Epithelial cell of prostate (primary cell): ENCODE measurements around the gene SIL1.

Experiments
- DNase-seq: peaks from one replicate; pipeline ENCODE4 v3.0.0-alpha.2; 2011; ENCODE audit warnings: low read depth, low spot score
- H3K27ac ChIP-seq: fragments of 450-650 bp; 2 replicates; pipeline ENCODE4 v1.5.1; 2017; ENCODE audit warnings: mild to moderate bottlenecking

The SIL1 gene

DNA sequence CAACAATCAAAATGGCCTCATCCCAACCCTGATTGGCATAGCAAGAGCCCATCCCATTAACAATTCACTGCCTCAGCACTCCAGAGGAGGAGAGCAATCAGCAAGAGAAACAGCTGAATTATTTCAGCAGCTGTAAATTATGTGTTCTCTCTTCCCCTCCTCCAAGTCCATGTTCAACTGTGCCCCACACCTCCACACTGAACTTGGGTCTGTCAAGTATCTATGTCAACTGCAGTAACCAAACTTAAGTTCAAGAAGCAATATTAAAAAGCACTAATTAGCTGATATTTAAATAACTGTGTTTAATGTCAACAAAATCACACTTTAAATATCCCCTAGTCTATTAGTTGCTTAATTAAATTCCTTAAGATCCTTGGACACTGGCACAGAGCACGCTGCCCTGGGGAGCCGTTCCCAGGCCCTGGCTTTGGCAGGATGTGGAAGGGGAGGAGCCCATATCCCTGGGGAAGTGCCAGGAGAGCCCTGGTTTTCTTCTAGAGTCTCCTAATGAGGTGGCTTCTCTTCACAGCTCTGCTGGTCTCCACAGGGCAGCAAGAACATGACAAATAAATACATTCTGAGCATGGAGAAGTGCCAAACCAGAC, 50.6 kb downstream of the SIL1 start:
- DNase-seq = no peak
- H3K27ac ChIP-seq = no peak overlapping the region

DNA sequence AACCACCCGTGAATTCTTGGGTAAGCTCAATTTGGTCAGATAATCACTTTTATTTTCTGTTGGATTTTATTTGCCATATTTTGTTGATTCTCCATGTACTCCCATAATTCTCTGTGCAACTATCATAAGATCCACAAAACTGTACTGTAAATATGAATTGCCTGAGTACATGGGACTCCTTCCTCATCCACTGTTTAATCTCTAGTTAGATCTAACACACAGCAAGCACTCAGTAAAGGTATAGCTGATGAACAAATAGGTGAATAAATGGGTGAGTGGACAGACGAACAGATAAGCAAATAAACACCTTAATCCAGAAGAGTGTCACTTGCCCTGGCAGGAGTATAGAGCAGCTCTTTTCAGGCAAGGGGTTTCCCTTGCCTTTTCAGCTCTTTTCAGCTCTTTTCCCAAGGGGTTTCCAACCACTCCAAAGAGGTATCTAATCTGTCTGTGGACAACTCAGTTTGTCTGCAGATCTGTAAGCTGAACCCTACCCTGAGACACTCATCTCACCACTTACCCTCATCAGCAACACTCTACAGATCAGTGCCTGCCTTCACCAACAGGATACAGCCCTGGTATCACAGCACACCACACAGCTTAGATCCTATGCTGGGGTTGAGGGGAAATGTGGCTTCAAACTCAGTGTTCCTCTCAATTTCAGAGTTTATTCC, 51.2 kb downstream of the SIL1 start:
- no peak for DNase-seq
- H3K27ac ChIP-seq = no peak overlapping the region

DNA sequence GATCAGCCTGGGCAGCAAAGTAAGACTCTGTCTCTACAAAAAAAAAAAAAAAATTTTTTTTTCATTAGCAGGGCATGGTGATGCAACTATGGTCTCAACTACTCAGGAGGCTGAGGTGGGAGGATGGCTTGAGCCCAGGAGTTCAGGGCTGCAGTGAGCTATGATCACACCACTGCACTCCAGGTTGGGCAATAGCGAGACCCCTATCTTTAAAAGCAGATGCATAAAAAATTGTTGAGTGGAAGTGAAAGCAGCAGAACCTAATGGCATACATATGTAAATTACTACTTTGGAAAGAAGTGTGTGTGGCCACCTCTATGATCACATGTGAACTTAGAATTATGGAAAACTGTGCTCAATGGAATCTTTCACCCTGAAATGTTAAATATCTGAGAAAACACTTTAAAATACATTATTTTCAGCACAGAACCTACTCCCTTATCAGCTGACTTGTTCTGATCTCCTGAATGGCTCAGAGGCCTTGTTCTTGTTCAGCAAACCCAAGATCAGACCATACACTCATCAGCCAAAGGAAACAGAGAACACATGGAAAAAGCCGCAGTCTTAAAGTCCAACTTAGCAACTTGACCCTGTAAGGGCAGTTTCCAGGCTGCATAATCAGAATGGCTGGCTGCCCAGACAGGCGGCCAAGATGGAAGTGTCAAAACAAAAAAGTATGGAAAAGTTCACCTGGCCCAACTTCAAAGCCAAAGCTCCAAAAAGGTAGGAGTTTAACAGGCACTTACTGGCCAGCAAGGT, 56.5 kb downstream of the SIL1 start:
- no peak overlapping the region for H3K27ac ChIP-seq
- DNase-seq = no peak

DNA sequence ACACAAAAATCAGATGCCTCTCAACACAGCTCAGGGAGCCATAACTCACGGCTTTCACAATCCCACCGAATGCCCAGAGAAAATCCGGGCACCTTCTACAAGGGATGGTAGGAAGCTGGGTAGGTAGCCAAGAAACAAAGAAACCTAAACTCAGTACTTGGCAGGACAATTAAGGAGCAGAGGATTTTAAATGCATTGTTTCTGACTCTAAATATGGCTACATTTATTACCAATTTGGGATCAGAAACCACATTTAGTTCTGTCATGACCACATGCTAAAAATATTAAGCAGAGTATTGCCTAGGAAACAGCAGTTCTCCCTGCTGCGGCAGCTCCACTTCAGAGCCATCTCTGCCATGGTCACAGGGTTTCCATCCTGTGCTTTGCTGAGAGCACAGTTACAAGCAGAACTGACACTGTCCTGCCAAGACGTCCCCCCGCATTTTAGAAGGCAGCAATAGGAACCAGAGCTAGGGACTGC, 57.5 kb downstream of the SIL1 start:
- H3K27ac ChIP-seq = no peak overlapping the region
- no peak for DNase-seq

DNA sequence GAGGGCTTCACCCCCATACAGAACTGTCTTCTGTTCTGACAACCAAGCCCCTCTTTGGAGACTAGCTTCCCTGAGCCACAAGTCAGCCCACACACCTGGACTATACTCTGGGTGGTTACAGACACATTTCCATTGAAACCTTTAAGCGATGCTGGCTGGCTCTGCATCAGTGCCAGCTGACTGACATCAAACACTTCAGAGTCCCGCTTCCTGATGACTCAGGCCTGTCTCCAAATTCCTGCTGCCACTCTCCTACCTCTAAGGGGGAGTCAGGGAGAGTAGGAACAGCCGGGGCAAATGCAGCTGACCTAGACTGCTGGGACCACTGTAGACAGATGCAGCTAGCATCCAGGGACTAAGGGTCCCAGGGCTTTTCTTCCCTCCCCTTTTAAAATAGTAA, 59.4 kb downstream of the SIL1 start:
- no peak for DNase-seq
- no peak overlapping the region for H3K27ac ChIP-seq

DNA sequence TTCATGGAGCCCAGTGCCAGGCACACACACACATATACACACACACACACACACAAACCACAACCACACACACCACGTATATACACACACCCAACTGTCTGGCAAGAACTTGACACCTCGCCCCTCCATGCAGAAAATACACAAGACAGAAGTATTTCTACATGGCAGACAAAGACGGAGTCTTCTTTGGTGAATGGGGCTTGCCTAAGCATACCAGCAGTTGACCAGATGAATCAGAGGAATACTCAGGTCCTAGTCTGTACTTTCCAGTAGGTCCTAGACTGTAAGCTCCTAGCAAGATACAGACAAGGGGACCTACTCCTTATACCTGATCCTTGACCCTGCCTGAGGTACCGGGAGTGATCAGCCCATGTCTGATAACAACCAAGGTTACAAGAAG, 60.1 kb downstream of the SIL1 start:
- no peak for DNase-seq
- no peak overlapping the region for H3K27ac ChIP-seq

DNA sequence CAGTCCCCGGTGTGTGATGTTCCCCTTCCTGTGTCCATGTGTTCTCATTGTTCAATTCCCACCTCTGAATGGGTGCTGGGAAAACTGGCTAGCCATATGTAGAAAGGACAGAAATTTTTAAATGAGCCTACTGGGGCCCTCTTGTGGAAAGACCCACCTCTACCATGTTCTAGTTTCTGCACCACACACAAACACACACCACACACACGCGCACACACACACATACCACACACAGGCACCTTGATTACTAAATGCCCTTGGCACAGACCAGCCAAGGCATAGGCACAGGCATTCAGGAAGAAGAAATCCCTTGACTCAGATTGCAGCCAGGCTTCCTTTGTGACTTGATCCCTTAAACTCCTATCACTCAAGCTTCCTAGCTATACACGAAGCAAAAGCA, 60.5 kb downstream of the SIL1 start:
- H3K27ac ChIP-seq = no peak overlapping the region
- DNase-seq = peak; percentile 48

DNA sequence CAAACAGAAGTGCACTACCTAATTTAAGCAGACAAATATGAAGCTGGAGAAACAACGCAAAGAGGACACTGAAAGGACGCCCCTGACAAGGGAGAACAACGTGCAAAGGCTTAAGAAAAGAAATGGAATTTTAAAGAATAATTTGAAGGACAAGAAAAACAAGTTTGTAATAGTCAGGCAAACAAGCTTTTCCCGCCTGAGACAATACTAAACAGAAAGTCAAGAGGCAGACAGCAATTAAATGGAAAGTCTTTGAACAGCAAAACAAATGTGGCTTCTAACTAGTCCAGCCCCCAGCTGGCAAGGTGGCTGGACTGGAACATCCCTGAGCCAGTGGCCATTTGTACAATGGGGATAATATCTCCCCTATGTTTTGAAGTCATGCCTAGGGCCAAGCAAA, 63.3 kb downstream of the SIL1 start:
- DNase-seq = no peak
- no peak overlapping the region for H3K27ac ChIP-seq

DNA sequence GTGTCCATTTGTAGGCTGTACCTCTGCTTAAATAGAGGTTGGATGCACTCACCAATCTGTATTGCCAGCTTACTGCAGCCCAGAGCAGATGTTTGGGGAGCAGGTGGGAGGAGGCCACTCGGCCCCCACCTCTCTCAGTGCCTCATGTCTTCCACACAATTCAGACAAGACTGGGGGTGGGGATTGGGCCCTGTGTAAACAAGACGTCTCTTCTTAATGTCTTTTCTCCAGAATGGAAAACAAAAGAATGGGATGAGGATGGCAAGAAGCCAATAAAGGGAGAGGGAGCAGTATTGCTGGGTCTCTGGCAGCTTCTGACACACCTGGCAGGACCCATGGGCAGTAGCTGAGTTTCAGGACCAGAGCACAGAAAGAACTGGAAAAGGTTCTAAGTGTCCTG, 64.9 kb downstream of the SIL1 start:
- DNase-seq = no peak
- no peak overlapping the region for H3K27ac ChIP-seq

DNA sequence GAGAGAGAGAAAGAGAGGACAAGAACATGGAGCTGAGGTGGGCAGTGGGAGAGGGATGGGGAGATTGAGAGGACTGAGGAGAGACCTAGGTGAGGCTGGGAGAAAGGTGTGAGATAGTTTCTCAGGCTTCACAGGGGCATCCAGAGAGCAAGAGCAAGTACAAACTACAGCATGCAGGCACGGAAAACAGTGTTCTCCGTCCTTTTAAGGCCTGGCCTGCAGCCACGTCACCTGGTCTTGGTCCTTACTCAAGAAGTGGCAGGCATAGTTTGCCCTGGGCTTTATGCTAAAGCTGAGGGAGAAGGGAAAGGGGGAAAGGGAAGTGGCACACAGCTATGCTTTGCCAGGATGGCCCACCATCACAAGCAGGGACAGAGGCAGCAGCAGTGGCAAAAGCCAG, 65.7 kb downstream of the SIL1 start:
- no peak overlapping the region for H3K27ac ChIP-seq
- DNase-seq = no peak

DNA sequence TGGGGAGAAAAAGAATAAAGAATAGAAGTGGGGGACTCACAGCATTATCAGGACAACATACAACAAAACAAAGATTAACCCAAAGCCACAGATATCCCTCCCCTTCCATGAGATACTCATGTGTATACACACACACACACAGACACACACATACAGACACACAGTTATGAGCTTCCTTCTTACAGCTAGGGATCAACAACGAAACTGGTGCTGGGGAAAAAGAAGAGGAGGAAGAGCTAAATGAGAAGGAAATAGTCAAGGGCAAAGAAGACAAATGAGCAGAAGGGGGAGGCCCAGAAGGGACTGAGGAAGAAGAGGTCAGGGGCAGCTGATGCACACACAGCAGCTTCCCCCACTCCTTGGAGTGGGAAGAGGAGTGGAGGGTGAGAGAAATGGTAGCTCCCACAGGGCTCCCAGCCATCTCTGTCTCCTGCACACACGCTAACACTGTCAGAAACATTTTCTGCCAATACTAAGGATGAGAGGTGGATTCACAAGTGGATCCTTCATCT, 66.2 kb downstream of the SIL1 start:
- no peak for DNase-seq
- no peak overlapping the region for H3K27ac ChIP-seq

DNA sequence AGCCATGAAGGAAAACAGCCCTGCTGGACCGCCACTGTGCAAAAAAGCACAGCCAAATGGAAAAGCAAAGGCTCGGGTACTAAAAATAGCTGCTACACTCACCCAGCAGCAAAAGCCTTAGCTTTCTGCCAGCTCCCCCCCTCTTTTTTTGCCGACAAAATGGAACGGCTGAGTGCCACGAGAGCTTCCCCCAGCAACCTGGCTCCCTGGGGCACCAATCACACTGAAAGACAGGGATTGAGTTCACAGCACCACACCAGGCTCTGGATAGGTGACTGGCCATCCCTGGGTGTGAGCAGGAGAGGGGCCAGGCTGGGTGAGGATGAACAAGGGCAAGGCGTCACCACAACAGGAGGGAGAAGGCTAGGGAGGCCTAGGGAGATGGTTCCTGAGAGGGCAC, 66.7 kb downstream of the SIL1 start:
- no peak overlapping the region for H3K27ac ChIP-seq
- DNase-seq = no peak

DNA sequence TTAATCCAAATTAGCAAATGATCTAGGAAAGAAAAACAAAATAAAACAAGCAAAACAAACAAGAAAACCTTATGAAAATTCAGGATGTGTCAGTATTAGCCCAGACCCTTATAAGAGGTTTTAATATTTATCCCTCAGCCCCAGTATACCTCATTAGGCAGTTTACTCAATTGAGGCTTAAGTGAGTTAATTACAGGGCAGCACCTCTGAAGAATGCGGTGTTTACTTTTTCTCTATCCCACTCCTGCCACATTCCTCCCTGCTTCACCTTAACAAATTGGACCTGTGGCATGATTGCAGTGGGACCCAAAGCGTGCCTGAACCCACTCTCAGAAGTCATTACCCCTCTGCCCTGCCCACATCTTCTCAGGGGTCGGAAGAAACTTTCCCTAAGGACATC, 67.1 kb downstream of the SIL1 start:
- no peak for DNase-seq
- H3K27ac ChIP-seq = no peak overlapping the region

DNA sequence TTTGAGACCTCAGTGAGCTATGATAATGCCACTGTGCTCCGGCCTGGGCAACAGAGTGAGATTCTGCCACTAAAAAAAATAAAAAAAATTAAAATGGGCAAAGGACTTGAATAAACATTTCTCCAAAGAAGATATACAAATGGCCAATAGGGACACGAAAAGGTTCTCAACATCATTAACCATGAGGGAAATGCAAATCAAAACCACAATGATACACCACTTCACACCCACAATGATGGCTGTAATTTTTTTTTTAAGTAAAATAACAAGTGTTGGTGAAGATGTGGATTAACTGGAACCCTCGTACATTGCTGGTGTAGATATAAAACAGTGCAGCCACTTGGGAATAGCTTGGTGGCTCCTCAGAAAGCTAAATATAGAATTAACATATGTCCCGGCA, 68.0 kb downstream of the SIL1 start:
- no peak overlapping the region for H3K27ac ChIP-seq
- no peak for DNase-seq

DNA sequence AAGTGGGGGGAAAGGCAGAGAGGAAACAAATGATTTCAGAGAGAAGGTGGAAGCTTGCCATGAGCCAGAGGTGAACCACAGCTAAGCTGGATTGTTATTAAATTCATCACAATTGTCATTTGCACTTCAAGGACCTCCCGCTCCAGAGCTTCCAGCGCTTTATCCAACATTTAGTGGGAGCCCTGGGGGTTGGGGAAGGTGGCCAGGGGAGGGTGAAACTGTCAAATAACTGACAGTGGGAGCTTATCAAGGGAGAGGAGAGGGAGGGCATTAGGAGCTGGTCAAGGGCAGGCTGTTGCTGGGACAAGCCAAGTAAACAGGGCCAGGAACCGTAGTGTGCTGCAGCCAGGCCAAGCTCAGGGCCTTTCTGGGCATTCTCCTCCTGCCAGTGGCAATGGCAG, 71.5 kb downstream of the SIL1 start:
- no peak overlapping the region for H3K27ac ChIP-seq
- DNase-seq = no peak

DNA sequence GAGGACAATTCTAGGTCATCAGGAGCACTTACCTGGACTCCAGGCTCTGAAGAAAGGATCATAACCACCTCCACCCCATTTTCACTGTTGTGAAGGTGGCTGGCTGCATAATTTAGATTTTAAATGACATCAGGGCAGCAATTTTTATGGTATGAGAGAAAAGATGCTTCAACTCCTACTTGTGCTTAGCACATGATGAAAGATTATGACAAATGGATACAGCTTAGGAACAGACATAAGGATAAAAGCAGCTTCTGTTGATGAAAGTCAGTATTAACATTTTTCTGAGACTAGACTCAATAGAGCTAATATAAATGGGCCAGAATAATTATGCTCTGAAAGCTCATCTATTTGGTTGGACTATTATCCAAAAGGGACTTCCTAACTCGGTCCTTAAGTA, 72.2 kb downstream of the SIL1 start:
- no peak for DNase-seq

DNA sequence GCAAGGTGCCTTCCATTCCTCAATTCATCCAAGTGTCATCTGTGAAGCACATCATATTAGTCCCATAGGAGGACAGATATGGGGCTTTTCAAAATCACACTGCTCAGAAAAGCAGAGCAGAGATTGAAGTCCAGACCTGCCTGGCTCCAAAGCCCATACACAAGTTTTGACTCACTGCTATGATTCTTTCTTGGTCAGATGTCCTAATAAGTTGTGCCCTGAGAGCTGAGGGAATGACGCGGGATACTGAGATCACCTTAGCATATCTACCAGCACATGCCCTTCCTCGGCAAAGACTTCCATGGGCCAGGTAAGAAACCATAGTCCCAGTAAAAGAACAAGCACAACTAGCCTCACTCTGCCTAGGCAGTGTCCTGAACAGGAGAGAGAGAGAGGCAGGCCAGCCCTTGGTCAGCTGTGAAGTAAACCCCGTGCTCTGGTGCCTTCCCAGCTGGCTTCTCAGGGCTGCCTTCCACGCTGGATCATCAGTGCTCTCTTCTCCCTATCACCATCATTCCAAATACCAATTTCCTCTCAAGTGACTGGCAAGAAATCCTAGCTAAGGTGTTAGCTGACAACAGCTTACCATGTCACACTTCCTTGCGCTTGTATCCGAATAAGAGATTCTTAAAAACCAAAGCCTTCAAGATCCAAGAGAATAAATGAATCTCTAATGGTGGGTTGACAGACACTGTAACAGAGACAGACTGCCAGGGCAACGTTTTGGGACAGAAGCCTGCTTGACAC, 73.2 kb downstream of the SIL1 start:
- no peak for DNase-seq
- no peak overlapping the region for H3K27ac ChIP-seq

More for the DNA sequence above, 72.2 kb downstream of the SIL1 start:
- no peak overlapping the region for H3K27ac ChIP-seq

DNA sequence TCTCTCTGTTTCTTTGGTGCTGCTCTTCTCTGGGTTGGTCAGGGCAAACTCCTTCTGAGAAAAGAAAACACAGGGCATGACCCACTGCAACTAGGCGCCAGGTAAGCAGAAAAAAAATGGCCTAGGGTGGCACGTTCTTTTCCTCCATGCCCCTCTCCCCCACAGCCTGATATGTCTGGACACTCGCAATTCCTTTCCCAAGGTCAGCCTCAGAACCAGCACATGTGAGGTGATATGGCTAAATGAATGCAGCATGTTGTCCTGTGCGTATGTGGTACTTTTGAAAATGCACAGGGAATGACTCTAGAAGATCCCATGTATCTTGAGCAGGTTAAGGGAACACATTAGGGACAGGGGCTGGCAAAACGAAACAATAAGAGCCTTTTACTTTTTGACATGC, 77.0 kb downstream of the SIL1 start:
- no peak for DNase-seq
- no peak overlapping the region for H3K27ac ChIP-seq

DNA sequence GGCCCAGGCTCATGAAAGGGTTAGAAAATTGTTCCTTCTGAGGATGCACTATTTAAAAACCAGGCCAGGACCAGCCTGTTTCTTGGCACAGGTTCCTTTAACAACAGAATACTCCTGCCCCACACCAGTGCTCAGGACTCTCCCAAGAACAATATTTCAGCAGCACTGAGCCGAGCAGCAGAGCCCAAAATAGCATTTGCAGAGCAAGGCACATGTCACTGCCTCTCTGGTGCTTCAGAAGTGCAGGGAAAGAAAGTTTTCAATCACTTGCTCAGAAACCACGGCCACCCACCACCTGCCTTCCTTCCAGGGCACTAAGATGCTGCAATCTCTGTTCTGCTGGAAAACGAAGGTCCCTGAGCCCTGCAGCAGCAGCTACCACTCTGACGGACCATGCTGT, 77.6 kb downstream of the SIL1 start:
- DNase-seq = no peak
- no peak overlapping the region for H3K27ac ChIP-seq

DNA sequence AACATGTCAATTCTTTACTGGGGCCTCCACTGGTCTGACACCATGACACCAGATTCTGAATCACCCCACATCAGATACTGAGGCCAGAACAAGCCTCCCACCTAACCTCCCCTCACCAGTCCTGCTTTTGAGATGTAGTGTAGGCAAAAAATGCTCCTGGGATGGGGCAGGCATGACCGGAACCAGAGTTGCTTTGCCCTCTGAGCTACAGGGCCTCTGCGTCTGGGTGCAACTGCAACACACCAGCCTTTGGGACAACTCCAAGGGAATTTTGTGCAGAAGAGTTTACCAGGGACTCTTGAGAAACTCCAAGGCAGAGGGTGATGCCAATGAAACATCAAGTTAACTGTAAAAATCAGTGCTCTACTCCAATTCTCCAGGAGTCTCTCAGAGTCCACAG, 79.4 kb downstream of the SIL1 start:
- DNase-seq = no peak

More for the DNA sequence above, 79.4 kb downstream of the SIL1 start:
- no peak overlapping the region for H3K27ac ChIP-seq
